ENCODE measurements around the gene GALNT17. TPM values are rescaled to one million over a fixed set of nuclear protein-coding genes. Genes with fewer than 3 reads are reported as not detected.

Gene GALNT17
- total RNA-seq, 8 experiments from 2014 or later = 3.2 to 85.6 (median 17.2) TPM; not detected in 2

- in situ Hi-C loops (cut with MboI; ENCODE audit: low pct_unique_long_range_greater_than_20kb in 2 of 9, low sequenced_read_pairs in 9 of 9, unreplicated experiment in 9 of 9) = no loop called here
- no peak for ATAC-seq (replicated peaks in 6 of 8)
- no peak overlapping the region for H3K27ac ChIP-seq
- no peaks in the 10 kb centered on the region for H3K4me1 ChIP-seq (replicated peaks in 1 of 2)
- H3K4me3 ChIP-seq = no peak overlapping the region
- 20 to 100% (median 79%) methylated on average over 1 to 2 of the region's 2 CpGs; no CpG with 5 or more reads in 4 of the 10 experiments for WGBS, 10 experiments
Measured at GRCh38 chr7:71278257-71278656, 146.3 kb downstream of the GALNT17 start.

GRCh38 chr7:71281261-71281660, 149.3 kb downstream of the GALNT17 start:
- ATAC-seq (replicated peaks in 6 of 8) = no peak
- WGBS, 10 experiments = 0 to 95% (median 45%) methylated on average over 1 to 2 of the region's 2 CpGs; no CpG with 5 or more reads in 4 of the 10 experiments
- in situ Hi-C loops (cut with MboI; ENCODE audit: low pct_unique_long_range_greater_than_20kb in 2 of 9, low sequenced_read_pairs in 9 of 9, unreplicated experiment in 9 of 9) = no loop called here

GRCh38 chr7:71283802-71284201, 151.9 kb downstream of the GALNT17 start:
- Histone ChIP-seq H3K4me3 (no peak overlapping the region), H3K4me1 (replicated peaks in 1 of 2) (peaks cover 10 to 18% of the 10 kb centered on the region in 2 donors), H3K27ac (no peak overlapping the region)
- in situ Hi-C loops (cut with MboI; ENCODE audit: low pct_unique_long_range_greater_than_20kb in 2 of 9, low sequenced_read_pairs in 9 of 9, unreplicated experiment in 9 of 9) = no loop called here
- ATAC-seq (replicated peaks in 6 of 8) = no peak
- WGBS, 10 experiments = 13 to 100% (median 93%) methylated on average over 1 to 11 of the region's 11 CpGs; no CpG with 5 or more reads in 3 of the 10 experiments

More at GRCh38 chr7:71281261-71281660, 149.3 kb downstream of the GALNT17 start:
- H3K27ac ChIP-seq = no peak overlapping the region
- H3K4me3 ChIP-seq = no peak overlapping the region
- peaks cover 7 to 13% of the 10 kb centered on the region in 2 donors for H3K4me1 ChIP-seq (replicated peaks in 1 of 2)

- H3K4me3 ChIP-seq = no peak overlapping the region
- in situ Hi-C loops (cut with MboI; ENCODE audit: low pct_unique_long_range_greater_than_20kb in 2 of 9, low sequenced_read_pairs in 9 of 9, unreplicated experiment in 9 of 9) = no loop called here
- 37 to 100% (median 90%) methylated on average over 1 to 4 of the region's 4 CpGs; no CpG with 5 or more reads in 2 of the 10 experiments for WGBS, 10 experiments
- no peak overlapping the region for H3K27ac ChIP-seq
- H3K4me1 ChIP-seq (replicated peaks in 1 of 2) = peaks cover 13 to 18% of the 10 kb centered on the region in 2 donors
- ATAC-seq (replicated peaks in 6 of 8) = no peak
Measured at GRCh38 chr7:71285571-71286145, 153.7 kb downstream of the GALNT17 start.

GRCh38 chr7:71286336-71286735, 154.4 kb downstream of the GALNT17 start:
- WGBS, 10 experiments = 0 to 80% (median 55%) methylated on average over 1 to 7 of the region's 7 CpGs
- in situ Hi-C loops (cut with MboI; ENCODE audit: low pct_unique_long_range_greater_than_20kb in 2 of 9, low sequenced_read_pairs in 9 of 9, unreplicated experiment in 9 of 9) = no loop called here
- peak in 5 of 8 experiments; percentile 39 to 75 (median 56) for ATAC-seq (replicated peaks in 6 of 8)
- peaks cover 13 to 18% of the 10 kb centered on the region in 2 donors for H3K4me1 ChIP-seq (replicated peaks in 1 of 2)
- H3K27ac ChIP-seq = no peak overlapping the region
- no peak overlapping the region for H3K4me3 ChIP-seq

GRCh38 chr7:71286924-71287323, 155.0 kb downstream of the GALNT17 start:
- in situ Hi-C loops (cut with MboI; ENCODE audit: low pct_unique_long_range_greater_than_20kb in 2 of 9, low sequenced_read_pairs in 9 of 9, unreplicated experiment in 9 of 9) = no loop called here
- no peak for ATAC-seq (replicated peaks in 6 of 8)
- Histone ChIP-seq H3K27ac (no peak overlapping the region), H3K4me1 (replicated peaks in 1 of 2) (peaks cover 13 to 18% of the 10 kb centered on the region in 2 donors), H3K4me3 (no peak overlapping the region)
- 0 to 100% (median 53%) methylated on average over 1 to 8 of the region's 9 CpGs; no CpG with 5 or more reads in 3 of the 10 experiments for WGBS, 10 experiments

- peak in 5 of 8 experiments; percentile 36 to 86 (median 71) for ATAC-seq (replicated peaks in 6 of 8)
- H3K4me1 ChIP-seq (replicated peaks in 1 of 2) = peaks cover 13% of the 10 kb centered on the region in 2 donors
- no peak overlapping the region for H3K4me3 ChIP-seq
- H3K27ac ChIP-seq = no peak overlapping the region
- in situ Hi-C loops (cut with MboI; ENCODE audit: low pct_unique_long_range_greater_than_20kb in 2 of 9, low sequenced_read_pairs in 9 of 9, unreplicated experiment in 9 of 9) = no loop called here
- 0 to 90% (median 69%) methylated on average over 2 to 4 of the region's 4 CpGs; no CpG with 5 or more reads in 3 of the 10 experiments for WGBS, 10 experiments
Measured at GRCh38 chr7:71290452-71290851, 158.5 kb downstream of the GALNT17 start.

- in situ Hi-C loops (cut with MboI; ENCODE audit: low pct_unique_long_range_greater_than_20kb in 2 of 9, low sequenced_read_pairs in 9 of 9, unreplicated experiment in 9 of 9) = no loop called here
- Histone ChIP-seq H3K27ac (no peak overlapping the region), H3K4me1 (replicated peaks in 1 of 2) (peaks cover 10 to 14% of the 10 kb centered on the region in 2 donors), H3K4me3 (no peak overlapping the region)
- ATAC-seq (replicated peaks in 6 of 8) = no peak
- 10 to 100% (median 82%) methylated on average over 1 to 6 of the region's 6 CpGs; no CpG with 5 or more reads in 1 of the 10 experiments for whole genome bisulfite sequencing, 10 experiments
Measured at GRCh38 chr7:71298378-71298777, 166.4 kb downstream of the GALNT17 start.

GRCh38 chr7:71300086-71300485, 168.1 kb downstream of the GALNT17 start:
- in situ Hi-C loops (cut with MboI; ENCODE audit: low pct_unique_long_range_greater_than_20kb in 2 of 9, low sequenced_read_pairs in 9 of 9, unreplicated experiment in 9 of 9) = no loop called here
- Histone ChIP-seq H3K4me1 (replicated peaks in 1 of 2) (peaks cover 22 to 27% of the 10 kb centered on the region in 2 donors), H3K27ac (peak overlapping the region in 1 of 2 donors; percentile 29), H3K4me3 (no peak overlapping the region)
- 20 to 67% (median 46%) methylated on average over 1 to 2 of the region's 3 CpGs; no CpG with 5 or more reads in 4 of the 10 experiments for whole genome bisulfite sequencing, 10 experiments
- ATAC-seq (replicated peaks in 6 of 8) = peak in 4 of 8 experiments; percentile 8 to 53 (median 32)

GRCh38 chr7:71300603-71301002, 168.7 kb downstream of the GALNT17 start:
- peak in 1 of 8 experiments; percentile 13 for ATAC-seq (replicated peaks in 6 of 8)
- no peak overlapping the region for H3K27ac ChIP-seq
- no peak overlapping the region for H3K4me3 ChIP-seq
- H3K4me1 ChIP-seq (replicated peaks in 1 of 2) = peaks cover 25 to 27% of the 10 kb centered on the region in 2 donors
- in situ Hi-C loops (cut with MboI; ENCODE audit: low pct_unique_long_range_greater_than_20kb in 2 of 9, low sequenced_read_pairs in 9 of 9, unreplicated experiment in 9 of 9) = no loop called here
- 15 to 86% (median 66%) methylated on average over 1 to 6 of the region's 6 CpGs; no CpG with 5 or more reads in 2 of the 10 experiments for WGBS, 10 experiments

- in situ Hi-C loops (cut with MboI; ENCODE audit: low pct_unique_long_range_greater_than_20kb in 2 of 9, low sequenced_read_pairs in 9 of 9, unreplicated experiment in 9 of 9) = no loop called here
- no peak overlapping the region for H3K4me3 ChIP-seq
- no peak overlapping the region for H3K27ac ChIP-seq
- H3K4me1 ChIP-seq (replicated peaks in 1 of 2) = peaks cover 25 to 27% of the 10 kb centered on the region in 2 donors
- WGBS, 10 experiments = 39 to 100% (median 66%) methylated on average over 2 to 4 of the region's 4 CpGs; no CpG with 5 or more reads in 5 of the 10 experiments
- no peak for ATAC-seq (replicated peaks in 6 of 8)
Measured at GRCh38 chr7:71301167-71301566, 169.2 kb downstream of the GALNT17 start.

GRCh38 chr7:71303566-71303965, 171.6 kb downstream of the GALNT17 start:
- in situ Hi-C loops (cut with MboI; ENCODE audit: low pct_unique_long_range_greater_than_20kb in 2 of 9, low sequenced_read_pairs in 9 of 9, unreplicated experiment in 9 of 9) = no loop called here
- peak in 5 of 8 experiments; percentile 57 to 75 (median 66) for ATAC-seq (replicated peaks in 6 of 8)

GRCh38 chr7:71308096-71308495, 176.2 kb downstream of the GALNT17 start:
- Histone ChIP-seq H3K4me3 (peak overlapping the region in 2 of 5 donors; percentile 0 to 5), H3K4me1 (replicated peaks in 1 of 2) (peaks cover 31% of the 10 kb centered on the region in 2 donors), H3K27ac (peak overlapping the region; percentile 59 to 78)
- in situ Hi-C loops (cut with MboI; ENCODE audit: low pct_unique_long_range_greater_than_20kb in 2 of 9, low sequenced_read_pairs in 9 of 9, unreplicated experiment in 9 of 9) = no loop called here
- WGBS, 10 experiments = 0 to 9% (median 1%) methylated on average over 1 to 6 of the region's 6 CpGs; no CpG with 5 or more reads in 2 of the 10 experiments
- peak in 5 of 8 experiments; percentile 92 to 95 (median 93) for ATAC-seq (replicated peaks in 6 of 8)

More at GRCh38 chr7:71303566-71303965, 171.6 kb downstream of the GALNT17 start:
- WGBS, 10 experiments = 0 to 20% (median 5%) methylated on average over 1 to 6 of the region's 6 CpGs
- Histone ChIP-seq H3K27ac (no peak overlapping the region), H3K4me3 (no peak overlapping the region), H3K4me1 (replicated peaks in 1 of 2) (peaks cover 34 to 36% of the 10 kb centered on the region in 2 donors)

Measured in motor neuron (in vitro differentiated cells).